Astrocyte (in vitro differentiated cells and primary cell): ENCODE measurements around the gene NCMAP. TPM values are rescaled to one million over a fixed set of nuclear protein-coding genes. Genes with fewer than 3 reads are reported as not detected.

ENCODE experiments used
- DNase-seq: peaks from one replicate; pipeline ENCODE4 v3.0.0-alpha.2; 2010; ENCODE audit warnings: low read depth
- FAIRE-seq: peaks from 2 replicates; lab custom pipeline; 2011; peaks lifted over from hg19 to GRCh38; lab: Jason Lieb, UNC
- H2AFZ ChIP-seq: 2 replicates; pipeline ENCODE4 v1.6.0; 2012; ENCODE audit warnings: low read depth, low read length, inconsistent platforms
- H3K27ac ChIP-seq: 2 replicates; pipeline ENCODE4 v1.5.1; 2011; ENCODE audit warnings: low read depth, low read length, inconsistent platforms
- H3K27me3 ChIP-seq: 2 replicates; pipeline ENCODE4 v1.6.0; 2011; ENCODE audit warnings: low read length, inconsistent platforms; ENCODE audit not compliant: insufficient read depth
- H3K36me3 ChIP-seq: 2 replicates; pipeline ENCODE4 v1.5.1; 2011; ENCODE audit warnings: low read length, inconsistent platforms; ENCODE audit not compliant: insufficient read depth
- H3K4me1 ChIP-seq: 2 replicates; pipeline ENCODE4 v1.5.1; 2011; ENCODE audit warnings: low read length, inconsistent platforms; ENCODE audit not compliant: insufficient read depth
- H3K4me2 ChIP-seq: 2 replicates; pipeline ENCODE4 v1.6.0; 2012; ENCODE audit warnings: low read length, inconsistent platforms
- H3K4me3 ChIP-seq: 2 replicates; pipeline ENCODE4 v1.5.1; 2011; ENCODE audit warnings: low read depth, mild to moderate bottlenecking, low read length, inconsistent platforms; ENCODE audit not compliant: insufficient read depth
- H3K79me2 ChIP-seq: 2 replicates; pipeline ENCODE4 v1.6.0; 2012; ENCODE audit warnings: mild to moderate bottlenecking, low read length, inconsistent platforms; ENCODE audit not compliant: insufficient read depth
- H3K9ac ChIP-seq: 2 replicates; pipeline ENCODE4 v1.6.0; 2012; ENCODE audit warnings: mild to moderate bottlenecking, low read length, inconsistent platforms
- H3K9me3 ChIP-seq: 2 replicates; pipeline ENCODE4 v1.5.1; 2012; ENCODE audit warnings: low read depth, mild to moderate bottlenecking, low read length, inconsistent platforms; ENCODE audit not compliant: insufficient read depth
- H4K20me1 ChIP-seq: 2 replicates; pipeline ENCODE4 v1.6.0; 2012; ENCODE audit warnings: low read length, inconsistent platforms; ENCODE audit not compliant: insufficient read depth
- H3K27ac Mint-ChIP-seq: one replicate; pipeline ENCODE4 v1.8.0; 2021; ENCODE audit warnings: mild to moderate bottlenecking, mixed read lengths; ENCODE audit not compliant: unreplicated experiment
- H3K27me3 Mint-ChIP-seq: one replicate; pipeline ENCODE4 v1.8.0; 2021; ENCODE audit warnings: low read depth, mixed read lengths; ENCODE audit not compliant: unreplicated experiment
- H3K36me3 Mint-ChIP-seq: one replicate; pipeline ENCODE4 v1.8.0; 2021; ENCODE audit warnings: low read depth, mixed read lengths; ENCODE audit not compliant: unreplicated experiment
- H3K4me1 Mint-ChIP-seq: one replicate; pipeline ENCODE4 v1.8.0; 2021; ENCODE audit warnings: low read depth, mixed read lengths; ENCODE audit not compliant: unreplicated experiment
- H3K4me3 Mint-ChIP-seq: one replicate; pipeline ENCODE4 v1.8.0; 2021; ENCODE audit warnings: mild to moderate bottlenecking, moderate library complexity, mixed read lengths; ENCODE audit not compliant: unreplicated experiment
- H3K9me3 Mint-ChIP-seq: one replicate; pipeline ENCODE4 v1.8.0; 2021; ENCODE audit warnings: mild to moderate bottlenecking, mixed read lengths; ENCODE audit not compliant: unreplicated experiment
- EZH2 ChIP-seq: IDR thresholded peaks from 2 replicates; pipeline ENCODE4 v1.6.1; 2012; ENCODE audit warnings: mild to moderate bottlenecking, low read length, inconsistent platforms; ENCODE audit not compliant: insufficient read depth
- total RNA-seq: library from RNA; stranded (reverse); gene quantifications from 2 replicates; pipeline ENCODE4 v1.2.1, GENCODE V29; 2021
- TF ChIP-seq, protein P1 (sequence below): IDR thresholded peaks from 2 replicates; pipeline ENCODE4 v1.5.1; 2011; ENCODE audit warnings: low read depth, mild to moderate bottlenecking, inconsistent platforms, low read length, moderate library complexity; ENCODE audit not compliant: insufficient read depth

Gene NCMAP
- total RNA-seq, 1 donor from 2014 or later = not detected

GRCh38 chr1:24541711-24542346, 14.1 kb upstream of the NCMAP start:
- Histone ChIP-seq H2AFZ (no peak overlapping the region), H3K4me2 (no peak overlapping the region), H4K20me1 (no peaks in the 10 kb centered on the region), H3K27ac (no peak overlapping the region), H3K4me3 (no peak overlapping the region), H3K79me2 (no peaks in the 10 kb centered on the region), H3K36me3 (no peaks in the 10 kb centered on the region), H3K27me3 (no peaks in the 10 kb centered on the region), H3K9ac (no peak overlapping the region), H3K4me1 (peaks cover 6% of the 10 kb centered on the region), H3K9me3 (no peaks in the 10 kb centered on the region)
- Mint-ChIP-seq H3K27ac (no peak overlapping the region), H3K4me3 (no peak overlapping the region), H3K4me1 (peaks cover 19% of the 10 kb centered on the region), H3K27me3 (peaks cover 2% of the 10 kb centered on the region), H3K36me3 (no peaks in the 10 kb centered on the region), H3K9me3 (no peaks in the 10 kb centered on the region)
- FAIRE-seq = no peak
- DNase-seq = no peak
- no peak for TF ChIP-seq EZH2
- TF ChIP-seq, protein P1, sequence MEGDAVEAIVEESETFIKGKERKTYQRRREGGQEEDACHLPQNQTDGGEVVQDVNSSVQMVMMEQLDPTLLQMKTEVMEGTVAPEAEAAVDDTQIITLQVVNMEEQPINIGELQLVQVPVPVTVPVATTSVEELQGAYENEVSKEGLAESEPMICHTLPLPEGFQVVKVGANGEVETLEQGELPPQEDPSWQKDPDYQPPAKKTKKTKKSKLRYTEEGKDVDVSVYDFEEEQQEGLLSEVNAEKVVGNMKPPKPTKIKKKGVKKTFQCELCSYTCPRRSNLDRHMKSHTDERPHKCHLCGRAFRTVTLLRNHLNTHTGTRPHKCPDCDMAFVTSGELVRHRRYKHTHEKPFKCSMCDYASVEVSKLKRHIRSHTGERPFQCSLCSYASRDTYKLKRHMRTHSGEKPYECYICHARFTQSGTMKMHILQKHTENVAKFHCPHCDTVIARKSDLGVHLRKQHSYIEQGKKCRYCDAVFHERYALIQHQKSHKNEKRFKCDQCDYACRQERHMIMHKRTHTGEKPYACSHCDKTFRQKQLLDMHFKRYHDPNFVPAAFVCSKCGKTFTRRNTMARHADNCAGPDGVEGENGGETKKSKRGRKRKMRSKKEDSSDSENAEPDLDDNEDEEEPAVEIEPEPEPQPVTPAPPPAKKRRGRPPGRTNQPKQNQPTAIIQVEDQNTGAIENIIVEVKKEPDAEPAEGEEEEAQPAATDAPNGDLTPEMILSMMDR = peak; percentile 33

DNA sequence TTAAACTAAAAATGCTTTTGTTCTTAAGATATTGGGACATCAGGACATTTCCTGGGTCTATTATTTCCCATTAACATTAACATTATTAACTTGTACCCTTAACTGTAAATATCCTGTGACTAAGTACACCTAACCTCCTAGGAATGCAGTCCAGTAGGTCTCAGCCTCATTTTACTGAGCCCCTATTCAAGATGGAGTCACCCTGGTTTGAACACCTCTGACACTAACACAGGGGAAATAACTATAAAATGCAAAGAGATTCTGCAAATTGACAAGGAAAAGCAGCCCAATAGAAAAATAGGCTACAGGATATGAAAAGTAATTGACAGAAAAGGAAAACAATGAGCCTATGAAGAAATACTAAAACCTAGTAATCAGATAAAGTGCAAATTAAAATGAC, 11.6 kb upstream of the NCMAP start:
- H3K9ac ChIP-seq = no peak overlapping the region
- peaks cover 6% of the 10 kb centered on the region for H3K4me1 ChIP-seq
- H3K27ac Mint-ChIP-seq = no peak overlapping the region
- no peak overlapping the region for H3K4me2 ChIP-seq
- no peaks in the 10 kb centered on the region for H4K20me1 ChIP-seq
- no peaks in the 10 kb centered on the region for H3K9me3 Mint-ChIP-seq
- H3K9me3 ChIP-seq = no peaks in the 10 kb centered on the region
- H3K79me2 ChIP-seq = no peaks in the 10 kb centered on the region
- H3K4me1 Mint-ChIP-seq = peaks cover 19% of the 10 kb centered on the region
- peaks cover 10% of the 10 kb centered on the region for H3K27me3 ChIP-seq
- FAIRE-seq (no peak), DNase-seq (no peak)
- no peak overlapping the region for H2AFZ ChIP-seq
- TF ChIP-seq EZH2 = no peak
- TF ChIP-seq, protein P1 = no peak
- no peak overlapping the region for H3K4me3 ChIP-seq
- H3K36me3 Mint-ChIP-seq = no peaks in the 10 kb centered on the region
- no peaks in the 10 kb centered on the region for H3K36me3 ChIP-seq
- no peak overlapping the region for H3K27ac ChIP-seq
- no peak overlapping the region for H3K4me3 Mint-ChIP-seq
- peaks cover 2% of the 10 kb centered on the region for H3K27me3 Mint-ChIP-seq

DNA sequence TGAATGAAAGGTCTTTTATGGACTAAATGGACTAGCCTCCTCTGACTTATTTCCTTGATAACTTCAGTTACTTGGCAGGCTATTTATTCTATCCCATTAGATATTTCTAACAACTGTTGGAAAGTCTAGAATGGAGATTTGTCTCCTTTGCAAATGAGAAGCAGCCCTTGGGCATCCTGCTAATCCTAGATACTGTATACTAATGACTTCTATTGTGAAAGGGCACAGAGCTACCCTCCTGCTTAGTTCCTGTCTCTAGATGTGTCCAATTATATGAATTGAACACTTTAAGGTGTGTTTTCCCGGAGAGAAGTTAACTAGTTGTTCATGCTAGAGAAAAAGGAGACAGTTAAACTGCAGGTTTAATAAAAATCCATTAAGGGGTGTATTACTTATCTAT, 10.2 kb upstream of the NCMAP start:
- no peaks in the 10 kb centered on the region for H3K79me2 ChIP-seq
- Mint-ChIP-seq H3K27me3 (peaks cover 2% of the 10 kb centered on the region), H3K36me3 (no peaks in the 10 kb centered on the region), H3K9me3 (no peaks in the 10 kb centered on the region), H3K4me3 (no peak overlapping the region), H3K27ac (no peak overlapping the region), H3K4me1 (peaks cover 11% of the 10 kb centered on the region)
- TF ChIP-seq, protein P1 = no peak
- no peak for TF ChIP-seq EZH2
- FAIRE-seq (no peak), DNase-seq (no peak)
- H4K20me1 ChIP-seq = no peaks in the 10 kb centered on the region
- H3K9ac ChIP-seq = no peak overlapping the region
- H3K27me3 ChIP-seq = peaks cover 19% of the 10 kb centered on the region
- no peaks in the 10 kb centered on the region for H3K9me3 ChIP-seq
- no peak overlapping the region for H2AFZ ChIP-seq
- no peak overlapping the region for H3K4me3 ChIP-seq
- H3K36me3 ChIP-seq = no peaks in the 10 kb centered on the region
- H3K4me1 ChIP-seq = peaks cover 6% of the 10 kb centered on the region
- no peak overlapping the region for H3K27ac ChIP-seq
- H3K4me2 ChIP-seq = no peak overlapping the region
